IMR-90 (cell line): ENCODE data around the gene ABCA4. TPM values are rescaled to one million over a fixed set of nuclear protein-coding genes. Genes with fewer than 3 reads are reported as not detected.

Source experiments
- ATAC-seq: fragments of 200-7000 bp; cut with Tn5 transposase; 2 replicates; pipeline ENCODE4 v1.9.1; 2020; ENCODE audit warnings: low read depth, mild to moderate bottlenecking, moderate library complexity
- BruUV-seq: library from RNA; stranded (reverse); fragments of 400-500 nt; replicated peaks from 2 replicates; lab custom pipeline; 2021; lab: Mats Ljungman, UMichigan
- CTCF ChIA-PET: fragments of 300-600 bp; formaldehyde crosslinking; extraction: SDS; loops from one replicate; lab custom pipeline; 2021; ENCODE audit warnings: antibody characterized with exemption; lab: Yijun Ruan, JAX
- POLR2A ChIA-PET: fragments of 300-600 bp; sonication (Branson Sonifier 250); formaldehyde crosslinking; loops from one replicate; lab custom pipeline; 2022; ENCODE audit warnings: antibody characterized with exemption; ENCODE audit not compliant: unreplicated experiment; lab: Charles Lee
- DNase-seq: peaks from one replicate; pipeline ENCODE4 v3.0.0; 2013
- H2AFZ ChIP-seq: replicated peaks from 2 replicates; pipeline ENCODE3; 2013; ENCODE audit warnings: low read length, mild to moderate bottlenecking; ENCODE audit not compliant: poor library complexity
- H2AK5ac ChIP-seq: 2 replicates; pipeline ENCODE4 v1.6.1; 2013; ENCODE audit warnings: low read depth, low read length, inconsistent platforms
- H2AK9ac ChIP-seq: replicated peaks from 2 replicates; pipeline ENCODE3; 2013; ENCODE audit warnings: mild to moderate bottlenecking, low read depth, low read length, moderate library complexity; ENCODE audit not compliant: poor library complexity
- H2BK120ac ChIP-seq: 2 replicates; pipeline ENCODE4 v1.6.1; 2013; ENCODE audit warnings: low read depth, low read length, inconsistent platforms
- H2BK15ac ChIP-seq: 3 replicates; pipeline ENCODE4 v1.6.1; 2013; ENCODE audit warnings: low read depth, low read length, inconsistent platforms
- H2BK20ac ChIP-seq: 2 replicates; pipeline ENCODE4 v1.6.1; 2013; ENCODE audit warnings: low read depth, mild to moderate bottlenecking, inconsistent platforms, low read length, moderate library complexity
- H2BK5ac ChIP-seq: 2 replicates; pipeline ENCODE4 v1.6.1; 2013; ENCODE audit warnings: mild to moderate bottlenecking, low read depth, low read length, inconsistent platforms; ENCODE audit not compliant: poor library complexity, severe bottlenecking
- H3K14ac ChIP-seq: replicated peaks from 2 replicates; pipeline ENCODE4 v1.6.1; 2013; ENCODE audit warnings: low read depth, low read length, inconsistent platforms
- H3K18ac ChIP-seq: 2 replicates; pipeline ENCODE4 v1.6.1; 2013; ENCODE audit warnings: low read depth, low read length, control low read depth
- H3K23ac ChIP-seq: 2 replicates; pipeline ENCODE4 v1.6.1; 2013; ENCODE audit warnings: low read depth, low read length, inconsistent platforms
- H3K27ac ChIP-seq: 2 replicates; pipeline ENCODE4 v1.5.1; 2013; ENCODE audit warnings: mild to moderate bottlenecking, control low read depth, low read length; ENCODE audit not compliant: insufficient read depth
- H3K27me3 ChIP-seq: 2 replicates; pipeline ENCODE4 v1.6.1; 2013; ENCODE audit warnings: low read length; ENCODE audit not compliant: control insufficient read depth, insufficient read depth
- H3K36me3 ChIP-seq: 2 replicates; pipeline ENCODE4 v1.6.1; 2013; ENCODE audit warnings: low read length, mixed read lengths; ENCODE audit not compliant: control insufficient read depth, insufficient read depth
- H3K4ac ChIP-seq: 2 replicates; pipeline ENCODE4 v1.6.1; 2013; ENCODE audit warnings: low read depth, low read length, inconsistent platforms
- H3K4me1 ChIP-seq: 2 replicates; pipeline ENCODE4 v1.6.1; 2013; ENCODE audit warnings: low read length, mixed read lengths; ENCODE audit not compliant: control insufficient read depth, insufficient read depth
- H3K4me2 ChIP-seq: 2 replicates; pipeline ENCODE4 v1.6.1; 2013; ENCODE audit warnings: low read depth, mild to moderate bottlenecking, control low read depth, low read length, moderate library complexity
- H3K4me3 ChIP-seq: 2 replicates; pipeline ENCODE4 v1.5.1; 2013; ENCODE audit warnings: low read depth, mild to moderate bottlenecking, control low read depth, low read length, moderate library complexity; ENCODE audit not compliant: insufficient read depth
- H3K56ac ChIP-seq: 2 replicates; pipeline ENCODE4 v1.6.1; 2013; ENCODE audit warnings: low read length, inconsistent platforms; ENCODE audit not compliant: insufficient read depth; ENCODE audit errors: extremely low read depth
- H3K79me1 ChIP-seq, 2 experiments: 2 replicates each; pipeline ENCODE4 v1.6.1; 2013; ENCODE audit warnings: low read length in 2 of 2, inconsistent platforms in 1 of 2, low read depth in 1 of 2
- H3K9ac ChIP-seq: 2 replicates; pipeline ENCODE4 v1.6.1; 2013; ENCODE audit warnings: low read depth, low read length, control low read depth
- H3K9me1 ChIP-seq: 2 replicates; pipeline ENCODE4 v1.6.1; 2013; ENCODE audit warnings: low read length, inconsistent platforms; ENCODE audit not compliant: insufficient read depth
- H3K9me3 ChIP-seq: 2 replicates; pipeline ENCODE4 v1.6.1; 2013; ENCODE audit warnings: low read length; ENCODE audit not compliant: control insufficient read depth, insufficient read depth
- H4K20me1 ChIP-seq: 2 replicates; pipeline ENCODE4 v1.6.1; 2013; ENCODE audit warnings: low read length, inconsistent platforms; ENCODE audit not compliant: insufficient read depth
- H4K5ac ChIP-seq: 2 replicates; pipeline ENCODE4 v1.6.1; 2013; ENCODE audit warnings: mild to moderate bottlenecking, low read depth, low read length, control low read depth
- H4K8ac ChIP-seq, 2 experiments: 2 replicates each; pipeline ENCODE4 v1.6.1; 2013; ENCODE audit warnings: low read depth in 2 of 2, low read length in 2 of 2, control low read depth in 1 of 2, inconsistent platforms in 1 of 2
- H4K91ac ChIP-seq: 2 replicates; pipeline ENCODE4 v1.6.1; 2013; ENCODE audit warnings: low read depth, low read length, inconsistent platforms; ENCODE audit not compliant: insufficient read depth
- BHLHE40 ChIP-seq: fragments of 150-350 bp; IDR thresholded peaks from 2 replicates; pipeline ENCODE4 v1.6.1; 2016; ENCODE audit warnings: mild to moderate bottlenecking, low read depth, low read length
- CEBPB ChIP-seq: IDR thresholded peaks from 2 replicates; pipeline ENCODE4 v1.6.1; 2012; ENCODE audit warnings: low read depth, low read length, improper control_type of control experiment
- ELK1 ChIP-seq: fragments of 150-350 bp; IDR thresholded peaks from 2 replicates; pipeline ENCODE4 v1.6.1; 2016; ENCODE audit warnings: low read depth, mild to moderate bottlenecking, low read length, moderate library complexity, borderline replicate concordance
- WGBS, 2 experiments: methylation state at CpG; one replicate each; pipeline versions ENCODE4 v1.1.5 to v1.1.7; 2013; ENCODE audit warnings: missing lambda C conversion rate in 2 of 2; ENCODE audit not compliant: insufficient read length in 1 of 2; ENCODE audit errors: extremely low coverage in 2 of 2; 5-methylcytosine and 5-hydroxymethylcytosine counted together
- dilution Hi-C: fragments of 300-500 bp; cut with HindIII; formaldehyde crosslinking; loops from one replicate; pipeline ENCODE4 v1.14.3; 2018; ENCODE audit warnings: low sequenced_read_pairs; ENCODE audit not compliant: unreplicated experiment
- in situ Hi-C: fragments of 300-500 bp; cut with MboI; formaldehyde crosslinking; loops from 3 replicates; pipeline ENCODE4 v1.14.3; 2019; ENCODE audit warnings: low sequenced_read_pairs, inconsistent platforms, mixed read lengths
- intact Hi-C: fragments of 100-400 bp; cut with micrococcal nuclease; formaldehyde crosslinking; loops from 2 replicates; pipeline ENCODE4 v1.10.0; 2022
- polyA plus RNA-seq, 3 experiments: library from polyadenylated mRNA; depleted of rRNA; stranded (reverse); fragments of >200 nt; gene quantifications; 2 replicates each; pipeline ENCODE4 v1.2.3, GENCODE V29; 2012; ENCODE audit warnings: low replicate concordance in 1 of 3
- total RNA-seq: library from RNA; depleted of rRNA; stranded (reverse); fragments of >200 nt; gene quantifications from 2 replicates; pipeline ENCODE4 v1.2.3, GENCODE V29; 2012

ABCA4 gene
- total and polyA plus RNA-seq, 2 of the 4 experiments (the other 2 are of a cell fraction): under 0.01 to 0.36 TPM

DNA sequence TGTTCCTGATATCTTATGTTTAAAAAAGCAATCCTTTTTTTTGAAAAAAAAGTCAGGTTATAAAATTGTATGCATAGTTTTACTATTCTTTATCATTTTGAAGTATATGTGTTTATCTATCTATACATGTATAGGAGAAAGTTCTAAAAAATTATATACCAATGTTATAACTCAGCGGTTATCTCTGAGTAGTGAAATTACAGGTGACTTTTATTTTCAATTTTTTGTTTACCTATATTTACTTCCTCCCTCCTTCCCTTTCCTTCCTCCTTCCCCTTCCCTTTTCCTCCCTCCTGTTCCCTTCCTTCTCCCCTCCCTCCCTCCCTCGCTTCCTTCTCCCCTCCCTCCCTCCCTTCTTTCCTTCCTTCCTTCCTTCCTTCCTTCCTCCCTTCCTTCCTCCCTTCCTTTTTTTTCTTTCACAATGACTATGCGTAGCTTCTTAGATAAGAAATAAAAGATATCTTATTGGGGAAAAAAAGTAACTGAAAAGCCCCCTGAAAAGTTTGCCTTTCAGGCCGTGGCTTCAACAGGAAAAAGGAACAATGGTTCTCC, 77.1 kb downstream of the ABCA4 start (continued):
- no peak for TF ChIP-seq ELK1

GRCh38 chr1:94042388-94042787, 78.6 kb downstream of the ABCA4 start:
- intact Hi-C loops: no loop called here
- POLR2A ChIA-PET: no interaction called here

More at GRCh38 chr1:94042388-94042787, 78.6 kb downstream of the ABCA4 start:
- Histone ChIP-seq H2BK120ac (peak overlapping the region; percentile 12; the same call in 1 of the 2 replicates), H2BK15ac (0 out of 3 replicates have a peak overlapping the region, but pooled peaks have one; percentile 52), H3K9ac (no peak overlapping the region), H3K14ac (0 out of 2 replicates have a peak overlapping the region, but pooled peaks have one; percentile 8), H3K27me3 (no peaks in the 10 kb centered on the region), H3K4ac (peak overlapping the region; percentile 35; the same call in 1 of the 2 replicates), H4K8ac (no peak overlapping the region; a peak in 1 of 4 replicates), H4K5ac (no peak overlapping the region; the same call in 1 of the 2 replicates), H3K9me3 (no peaks in the 10 kb centered on the region), H3K79me1 (no peaks in the 10 kb centered on the region), H4K91ac (0 out of 2 replicates have a peak overlapping the region, but pooled peaks have one; percentile 9), H3K27ac (no peak overlapping the region), H3K4me1 (peaks cover 20% of the 10 kb centered on the region; the same call in 1 of the 2 replicates), H3K4me2 (no peak overlapping the region; the same call in 1 of the 2 replicates), H3K4me3 (no peak overlapping the region), H4K20me1 (no peaks in the 10 kb centered on the region), H3K56ac (no peak overlapping the region), H3K23ac (no peak overlapping the region), H3K36me3 (no peaks in the 10 kb centered on the region), H3K18ac (no peak overlapping the region; the same call in 1 of the 2 replicates), H2BK20ac (peak overlapping the region; percentile 50; the same call in 1 of the 2 replicates), H2AK9ac (peak overlapping the region; percentile 23), H3K9me1 (peaks cover 13% of the 10 kb centered on the region), H2BK5ac (no peak overlapping the region), H2AK5ac (peak overlapping the region; percentile 84; the same call in 1 of the 2 replicates), H2AFZ (no peak overlapping the region)
- DNase-seq: no peak
- BruUV-seq: no TSS peak
- in situ Hi-C loops (loop anchor here (25.0 kb wide), 1 partner anchor 420 kb away; no protein-coding TSS in a partner anchor), dilution Hi-C loops (no loop called here)
- WGBS, 2 experiments: no CpG with 5 or more reads among the region's 1 CpG
- no peak for ATAC-seq
- CTCF ChIA-PET: interaction anchor here (1.2 to 5.5 kb wide), 2 partner anchors 17 to 292 kb away, joined by 3 to 56 read pairs; no protein-coding TSS in a partner anchor
- peak; percentile 62 for TF ChIP-seq CEBPB
- no peak for TF ChIP-seq BHLHE40
